Stimulated activated CD8-positive, alpha-beta memory T cell treated with anti-CD3 and anti-CD28 coated beads, Interleukin-7, amount 100 ng/mL, for 1 hour (primary cell): ENCODE data around the gene ADAM10.
"Not testable (repeated sequence)": the region's sequence is repeated elsewhere in the genome, so short reads cannot be mapped to it uniquely, and the experiment has no call there.

Experiments used
- DNase-seq, 2 donors: peaks; one replicate each; pipeline ENCODE4 v3.0.0-alpha.2; 2020; ENCODE audit warnings: low read depth in 2 of 2

ADAM10 gene

DNA sequence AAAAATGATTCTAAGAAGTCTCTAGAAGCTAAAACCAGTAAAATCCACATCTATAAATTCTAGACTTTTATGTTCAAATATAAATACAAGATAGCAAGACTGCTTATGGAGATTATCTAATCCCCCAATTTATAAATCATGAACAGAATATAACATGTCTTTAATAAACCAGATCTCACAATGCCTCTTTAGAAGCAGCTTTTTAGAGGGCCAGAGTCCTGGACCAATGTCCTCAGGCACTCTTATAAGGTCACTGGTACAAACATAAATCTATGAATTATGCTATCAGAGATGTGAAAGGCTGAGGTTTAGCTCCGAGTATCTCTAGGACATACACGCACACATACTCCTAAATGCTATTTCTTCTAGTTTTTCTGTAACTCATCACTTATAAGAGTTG lies 78.3 kb downstream of the ADAM10 start:
- DNase-seq, result no peak

DNA sequence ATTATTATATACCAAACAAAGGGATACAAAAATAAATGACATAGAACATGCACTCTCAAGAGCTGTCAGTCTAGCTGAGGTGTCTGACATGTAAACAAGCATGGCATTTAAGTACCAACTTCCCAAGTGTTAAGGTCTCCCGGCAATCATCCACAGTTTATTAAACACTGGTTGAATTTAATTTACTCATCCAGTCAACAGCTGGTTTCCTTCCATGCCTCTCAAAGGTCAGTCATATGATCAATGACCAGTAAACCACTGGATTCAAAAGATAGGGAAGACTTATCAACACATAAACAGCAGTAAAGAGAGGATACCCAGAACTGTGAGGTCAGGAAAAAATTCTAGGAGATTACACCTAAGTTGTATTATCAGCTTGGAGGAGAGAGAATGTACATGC lies 80.4 kb downstream of the ADAM10 start:
- no peak for DNase-seq

DNA sequence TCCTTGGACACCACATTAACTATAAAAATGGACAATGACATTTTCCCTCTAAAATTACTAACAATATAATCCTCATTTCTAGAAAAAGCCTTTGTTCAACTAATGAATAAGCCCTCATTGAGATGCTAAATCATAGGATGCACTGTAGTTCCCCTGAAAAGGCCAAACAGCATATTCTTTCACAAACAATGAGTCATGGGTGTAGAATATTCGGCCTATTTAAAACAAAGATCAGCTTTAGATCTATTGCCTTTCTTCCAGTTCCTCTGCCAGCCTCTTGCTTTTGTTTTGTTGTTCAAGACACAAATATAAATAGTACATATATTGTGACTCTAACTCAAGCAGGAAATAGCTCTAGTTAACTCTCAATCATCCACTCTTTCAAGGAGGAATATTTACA lies 82.5 kb downstream of the ADAM10 start:
- no peak for DNase-seq

DNA sequence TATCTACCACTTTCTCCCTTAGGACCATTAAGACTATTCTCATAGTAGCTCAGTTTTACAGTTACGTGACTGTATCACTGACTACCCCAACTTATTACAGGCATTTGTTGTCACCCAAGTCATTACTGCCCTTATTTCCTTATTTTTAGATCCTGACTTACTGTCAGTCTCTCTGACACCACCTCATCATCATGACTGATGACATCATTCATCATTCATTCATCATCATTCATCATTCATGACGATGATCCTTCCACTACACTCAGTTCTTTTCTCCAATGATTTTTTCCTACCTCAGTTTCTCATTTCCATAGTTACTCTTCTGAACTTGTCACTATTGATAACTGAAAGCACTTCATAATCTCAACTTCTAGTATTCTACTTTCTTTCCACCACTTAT lies 83.8 kb downstream of the ADAM10 start:
- no peak for DNase-seq

DNA sequence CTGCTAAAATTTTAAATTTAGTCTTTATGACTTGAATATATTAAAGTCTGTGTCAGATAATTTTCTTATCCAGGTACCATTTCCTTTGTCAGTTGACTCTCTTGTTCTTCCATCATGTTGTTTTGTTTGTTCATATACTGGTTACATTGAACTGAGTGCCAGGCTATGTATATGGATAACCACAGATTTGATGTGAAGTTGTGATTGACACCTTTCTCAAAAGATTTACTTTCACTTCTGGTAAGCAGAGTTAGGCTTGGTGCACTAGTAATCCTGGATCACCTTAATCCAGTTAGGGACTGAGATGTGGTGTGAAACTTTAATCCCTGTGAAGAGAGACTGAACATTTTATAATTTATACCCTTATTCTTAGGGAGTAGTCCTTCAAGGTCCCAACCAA lies 99.4 kb downstream of the ADAM10 start:
- DNase-seq, result no peak

DNA sequence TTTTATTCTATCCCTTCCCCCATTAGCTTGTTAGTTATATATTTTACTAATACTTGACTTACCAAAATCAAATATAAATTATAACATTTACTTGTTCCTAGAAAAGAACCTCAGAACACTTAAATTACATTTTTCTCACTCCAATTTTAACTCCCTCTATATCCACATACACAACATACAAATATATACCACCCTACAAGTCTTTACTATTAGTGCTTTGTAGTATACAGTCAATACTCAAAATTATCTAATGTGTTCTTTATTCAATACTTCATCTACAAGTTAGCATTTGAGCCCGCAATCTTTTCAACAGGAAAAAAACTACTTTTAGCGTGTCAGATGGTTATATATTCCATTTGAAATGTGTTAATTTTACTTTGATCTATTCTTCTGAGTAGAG lies 100.3 kb downstream of the ADAM10 start:
- no peak for DNase-seq

DNA sequence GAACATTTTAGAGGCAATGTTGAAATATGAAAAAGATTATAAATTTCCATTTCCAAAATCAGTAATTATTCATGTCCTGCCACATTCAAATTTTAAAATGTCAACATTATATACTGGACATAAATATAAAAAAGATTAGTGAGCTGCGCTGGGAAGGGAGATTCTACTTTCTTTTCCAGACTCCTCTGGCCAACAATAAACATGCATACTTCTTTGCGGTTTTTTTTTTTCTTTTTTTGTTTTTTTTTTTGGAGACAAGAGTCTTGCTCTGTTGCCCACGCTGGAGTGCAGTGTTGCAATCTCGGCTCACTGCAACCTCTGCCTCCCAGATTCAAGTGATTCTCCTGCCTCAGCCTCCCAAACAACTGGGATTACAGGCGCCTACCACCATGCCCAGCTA lies 105.5 kb downstream of the ADAM10 start:
- DNase-seq, result no peak

DNA sequence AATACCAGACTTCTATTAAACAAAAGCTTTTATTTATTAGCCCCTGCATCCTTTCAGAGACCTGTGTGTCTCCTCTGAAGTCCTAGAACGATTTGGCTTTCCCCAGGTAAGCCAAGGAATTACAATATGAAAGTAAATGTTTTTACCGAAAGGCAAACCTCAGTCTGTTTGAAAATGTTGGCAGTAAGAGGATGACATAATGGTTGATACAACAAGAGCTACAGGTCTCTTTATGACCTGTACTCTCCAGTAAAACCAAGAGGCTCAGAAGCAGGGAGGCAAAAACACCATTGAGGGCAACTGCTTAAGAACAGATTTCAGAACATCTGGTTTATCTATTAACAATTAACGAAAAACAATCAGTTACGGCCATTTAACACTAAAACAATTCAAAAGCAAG lies 107.8 kb downstream of the ADAM10 start:
- no peak for DNase-seq

DNA sequence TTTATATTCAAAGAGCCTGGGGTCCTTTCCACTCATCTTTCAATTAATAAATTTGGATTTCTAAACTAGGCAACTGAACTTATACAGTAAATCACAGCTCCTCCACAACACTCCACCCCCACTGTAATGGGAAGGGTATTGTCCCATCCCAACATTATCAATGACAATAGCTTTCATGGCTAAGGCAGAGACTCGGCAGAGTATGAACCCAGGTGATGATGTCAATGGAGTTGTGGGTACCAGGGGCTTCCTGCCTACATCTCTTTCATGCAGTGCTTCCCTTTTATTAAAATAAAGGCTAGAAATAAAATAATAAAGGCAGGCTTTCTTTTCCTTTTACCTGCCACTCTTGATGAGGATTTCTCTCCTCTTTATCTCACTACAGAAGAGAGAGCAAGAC lies 109.5 kb downstream of the ADAM10 start:
- no peak for DNase-seq

DNA sequence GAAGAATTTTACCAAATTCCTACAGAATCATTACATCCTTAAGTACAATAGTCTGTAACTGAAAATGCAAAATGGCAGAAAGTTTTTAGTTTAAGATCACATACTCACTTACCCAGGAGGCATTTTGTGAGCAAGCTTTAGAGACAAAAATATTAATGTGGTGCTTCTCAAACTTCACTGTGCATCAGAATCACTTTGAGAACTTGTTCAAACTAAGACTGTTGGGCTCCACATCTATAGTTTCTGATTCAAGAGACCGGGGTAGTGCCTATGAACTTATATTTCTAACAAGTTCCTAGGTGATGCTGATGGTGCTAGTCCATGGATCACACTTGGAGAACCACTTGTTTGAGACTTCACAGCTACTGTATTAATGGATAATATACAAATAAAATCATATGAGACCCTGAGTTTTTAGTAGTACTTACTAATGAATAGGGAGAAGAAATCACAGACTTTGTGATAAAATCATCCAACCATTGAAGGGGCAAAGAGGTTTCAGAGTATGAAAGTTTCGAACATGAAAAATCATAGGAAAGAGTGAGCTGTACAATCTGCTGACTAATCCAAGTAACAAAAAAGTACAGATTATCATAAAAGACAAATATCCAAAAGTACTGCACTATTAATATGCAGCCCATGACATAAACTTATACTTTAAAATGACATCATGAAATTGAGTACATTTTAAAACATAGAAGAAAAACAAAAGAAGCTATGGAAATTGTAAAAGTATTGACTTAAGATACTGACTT lies 110.3 kb downstream of the ADAM10 start:
- DNase-seq, result no peak

DNA sequence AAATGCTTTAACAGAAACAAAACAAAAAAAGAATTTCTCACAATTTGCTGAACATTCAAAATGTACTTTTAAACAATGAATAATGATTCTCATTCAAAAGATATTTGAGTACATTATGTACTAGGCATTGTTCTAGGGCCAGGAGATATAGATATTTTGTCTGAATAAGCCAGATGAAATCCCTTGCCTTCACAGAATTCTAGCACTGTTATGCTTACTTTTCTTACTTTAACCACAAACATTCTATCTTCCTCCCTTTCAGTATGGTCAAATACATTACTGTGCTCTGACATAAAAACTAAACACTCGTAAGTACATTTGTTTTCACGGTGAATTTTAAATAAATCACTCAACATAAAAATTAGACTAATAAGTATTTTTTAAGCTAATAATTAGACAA lies 116.7 kb downstream of the ADAM10 start:
- no peak for DNase-seq

DNA sequence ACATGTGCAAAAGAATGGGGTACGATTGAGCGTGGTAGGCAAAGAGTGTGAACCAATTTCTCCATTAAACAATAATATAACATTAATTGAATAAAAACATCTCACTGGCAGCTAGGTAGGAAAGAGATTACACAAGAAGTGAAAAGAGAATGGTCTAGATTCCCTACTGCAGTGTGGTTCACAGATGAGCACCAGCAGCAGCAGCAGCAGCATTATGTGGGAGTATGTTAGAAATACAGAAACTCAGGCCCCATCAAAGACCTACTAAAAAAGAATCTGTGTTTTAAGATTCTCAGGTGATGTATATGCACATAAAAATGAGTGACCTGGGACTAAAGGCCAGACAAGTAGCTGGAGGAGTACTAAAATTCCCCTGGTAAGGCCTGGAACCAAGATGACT lies 118.2 kb downstream of the ADAM10 start:
- DNase-seq, result no peak

DNA sequence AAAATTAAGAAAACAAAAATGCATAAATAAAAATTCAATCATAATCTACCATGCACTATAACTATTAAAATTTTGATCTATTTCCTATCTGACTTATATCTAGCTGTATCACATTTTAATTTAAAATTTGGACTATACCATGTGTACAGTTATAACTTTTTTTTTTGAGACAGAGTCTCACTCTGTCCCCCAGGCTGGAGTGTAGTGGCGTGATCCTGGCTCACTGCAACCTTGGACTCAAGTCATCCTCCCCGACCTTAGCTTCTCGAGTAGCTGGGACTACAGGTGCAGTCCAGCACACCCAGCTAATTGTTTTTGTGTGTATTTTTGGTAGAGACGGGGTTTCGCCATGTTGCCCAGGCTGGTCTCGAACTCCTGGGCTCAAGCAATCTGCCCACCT lies 119.9 kb downstream of the ADAM10 start:
- DNase-seq, result no peak

DNA sequence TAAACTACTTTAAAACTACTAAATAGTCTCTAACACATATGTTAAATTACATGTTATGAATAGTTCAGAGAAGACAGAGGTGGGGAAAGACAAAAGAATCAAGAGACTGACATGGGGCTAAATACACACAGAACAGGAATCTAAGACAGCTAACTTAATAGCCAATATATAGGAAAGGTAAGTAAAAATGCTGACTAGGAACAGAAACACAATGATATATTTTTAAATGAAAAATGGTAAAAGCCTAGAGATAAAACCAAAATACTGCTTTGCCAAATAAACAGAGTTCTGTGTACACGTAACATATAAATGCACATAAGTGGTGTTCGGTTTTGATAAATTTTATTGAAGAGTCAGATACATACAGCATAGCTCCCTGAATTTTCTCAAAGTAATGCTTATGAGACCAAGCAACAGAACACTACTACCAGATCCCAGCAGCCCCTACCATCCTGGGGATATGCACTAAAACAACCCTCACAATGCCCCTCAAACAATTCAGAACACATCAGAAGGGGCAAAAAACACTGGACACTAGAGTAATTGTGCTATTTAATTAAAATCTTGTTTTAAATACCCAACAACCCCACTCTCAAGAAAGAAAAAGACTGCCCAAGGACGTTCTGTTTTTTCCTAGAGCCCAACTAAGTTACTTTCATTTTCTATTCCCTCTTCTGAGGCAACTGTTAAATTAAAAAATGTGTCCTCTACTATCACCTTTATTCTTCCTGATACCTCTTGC lies 121.1 kb downstream of the ADAM10 start:
- DNase-seq, result no peak

DNA sequence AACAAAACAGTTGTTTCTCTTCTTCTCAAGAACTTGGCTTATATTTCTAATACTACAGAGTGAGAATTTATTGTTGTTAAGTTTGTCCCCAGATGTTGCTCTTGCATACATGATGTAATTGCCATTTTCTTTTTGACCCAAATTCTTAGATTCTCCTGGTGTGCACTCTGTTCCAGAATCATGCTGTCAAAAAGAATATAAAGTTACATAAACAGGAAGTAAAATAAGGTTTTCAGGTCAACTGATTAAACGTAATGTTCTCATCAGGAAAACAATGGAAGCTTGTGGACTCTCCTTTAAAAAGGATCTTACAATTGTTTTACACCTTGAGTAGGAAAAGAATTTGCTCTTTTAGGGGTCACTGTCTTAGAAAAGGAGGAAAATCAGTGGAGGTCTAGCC lies 121.8 kb downstream of the ADAM10 start:
- DNase-seq, result no peak

DNA sequence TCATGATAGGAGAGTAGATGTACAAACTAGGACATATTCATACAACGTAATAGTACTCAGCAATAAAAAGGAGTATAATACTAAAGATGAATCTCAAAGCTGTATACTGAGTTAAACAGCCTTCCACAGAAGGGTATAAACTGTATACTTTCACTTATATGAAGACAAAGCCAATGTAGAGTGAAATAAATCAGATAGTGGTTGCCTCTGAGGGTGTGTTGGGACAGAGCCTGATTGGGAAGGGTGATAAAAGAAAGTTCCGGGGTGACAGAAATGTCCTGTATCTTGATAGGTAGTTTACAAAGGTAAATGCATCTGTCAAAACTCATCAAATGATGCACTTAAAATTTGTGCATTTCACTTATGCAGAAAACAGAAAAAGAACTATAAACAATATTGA lies 122.5 kb downstream of the ADAM10 start:
- no peak for DNase-seq

DNA sequence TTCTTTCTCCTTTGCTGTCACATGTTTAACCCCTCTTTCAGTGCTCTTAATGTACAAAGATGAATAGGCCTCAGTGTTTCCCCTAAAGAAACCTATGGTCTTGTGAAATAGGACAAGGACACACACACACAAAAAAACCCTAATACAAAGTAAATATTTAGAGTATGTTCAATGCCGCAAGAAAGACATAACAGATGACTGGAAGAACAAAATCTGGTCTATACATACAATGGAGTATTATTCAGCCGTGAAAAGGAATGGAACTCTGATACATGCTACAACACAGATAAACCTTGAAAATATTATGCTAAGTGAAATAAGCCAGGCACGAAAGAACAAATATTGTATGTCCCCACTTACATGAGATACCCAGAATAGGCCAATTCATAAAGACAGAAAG lies 123.1 kb downstream of the ADAM10 start:
- no peak for DNase-seq

DNA sequence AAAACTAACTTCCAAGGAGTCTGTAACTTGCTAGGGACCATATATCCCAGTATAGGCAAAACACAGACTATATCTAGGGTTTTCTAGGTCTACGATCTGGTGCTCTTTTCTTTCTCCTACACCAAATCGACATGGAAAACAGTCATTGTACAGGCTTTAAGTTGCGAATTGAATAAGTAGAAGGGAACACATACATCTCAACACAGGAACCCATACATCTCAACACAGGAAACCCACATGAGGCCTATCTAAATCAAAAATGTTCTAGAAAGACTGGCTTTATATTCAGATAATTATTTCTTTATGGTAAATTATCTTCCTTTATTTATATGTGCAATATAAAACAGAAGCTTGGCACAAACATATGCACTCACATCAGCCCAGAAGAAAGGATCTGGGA lies 126.6 kb downstream of the ADAM10 start:
- no peak for DNase-seq

DNA sequence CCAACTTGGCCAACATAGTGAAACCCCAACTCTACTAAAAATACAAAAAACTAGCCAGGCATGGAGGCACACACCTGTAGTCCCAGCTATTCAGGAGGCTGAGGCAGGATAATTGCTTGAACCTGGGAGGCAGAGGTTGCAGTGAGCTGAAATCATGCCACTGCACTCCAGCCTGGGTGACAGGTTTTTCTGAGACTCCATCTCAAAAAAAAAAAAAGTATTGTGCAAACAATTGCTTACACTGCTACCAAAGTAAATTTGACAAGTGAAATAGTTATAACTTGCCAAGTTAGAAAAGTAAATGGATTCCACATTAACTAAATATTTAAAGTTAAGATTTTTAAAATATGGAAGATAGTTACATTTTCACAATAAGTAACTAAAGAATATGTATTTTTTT lies 129.2 kb downstream of the ADAM10 start:
- not testable (repeated sequence) for DNase-seq

DNA sequence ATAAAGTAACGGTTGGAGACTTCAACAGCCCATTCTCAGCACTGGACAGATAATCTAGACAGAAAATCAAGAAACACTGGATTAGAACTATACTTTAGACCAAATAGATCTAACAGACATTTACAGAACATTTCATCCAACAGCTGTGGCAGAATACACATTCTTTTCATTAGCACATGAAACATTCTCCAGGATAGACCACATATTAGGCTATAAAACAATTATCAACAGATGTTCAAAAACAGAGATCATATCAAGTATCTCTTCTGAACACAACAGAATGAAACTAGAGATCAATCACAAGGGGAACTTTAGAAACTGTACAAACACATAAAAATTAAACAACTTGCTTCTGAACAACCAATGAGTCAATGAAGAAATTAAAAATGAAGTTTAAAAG lies 133.3 kb downstream of the ADAM10 start:
- DNase-seq, result no peak

DNA sequence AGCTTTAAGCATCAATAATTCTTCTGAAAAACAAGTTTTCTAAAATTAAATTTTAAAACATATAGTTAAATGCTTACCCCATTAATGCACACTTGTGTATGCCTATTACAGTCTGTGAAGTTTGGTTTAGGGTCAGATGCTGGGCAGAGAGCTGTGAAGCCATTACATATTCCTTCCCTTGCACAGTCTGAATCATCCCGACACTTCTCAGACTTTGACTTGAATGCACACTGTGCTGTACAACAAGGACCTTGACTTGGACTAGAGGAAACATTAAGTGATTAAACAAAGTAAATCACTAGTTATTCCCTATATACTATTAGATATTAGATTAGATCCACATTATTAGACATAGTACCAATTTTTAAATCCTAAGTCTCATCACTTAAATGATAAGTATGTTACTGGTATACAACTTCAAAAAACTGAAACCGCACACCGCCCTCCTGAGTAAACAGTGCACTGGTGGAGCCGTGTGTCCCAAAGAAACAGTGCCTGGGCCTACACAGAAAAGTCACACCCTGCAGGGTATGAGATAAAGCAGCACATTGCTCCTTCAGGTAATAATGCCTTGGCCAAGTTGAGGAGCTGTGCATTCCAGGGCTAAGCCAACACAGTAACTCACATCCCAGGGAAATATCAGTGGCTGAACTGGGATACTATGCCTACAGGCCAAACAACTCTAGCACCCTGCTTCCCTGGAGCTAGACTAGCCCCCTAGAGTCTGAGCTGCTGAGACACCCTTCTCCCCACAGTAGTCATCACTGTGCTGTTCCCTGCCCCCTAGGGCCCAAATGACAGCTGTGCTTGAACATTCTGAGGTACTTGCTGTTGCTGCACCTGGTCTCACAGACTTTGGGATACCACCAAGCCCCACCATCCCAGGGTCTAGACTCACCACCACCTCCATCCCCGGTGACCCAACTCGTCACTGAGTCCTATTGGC lies 137.5 kb downstream of the ADAM10 start:
- no peak for DNase-seq

DNA sequence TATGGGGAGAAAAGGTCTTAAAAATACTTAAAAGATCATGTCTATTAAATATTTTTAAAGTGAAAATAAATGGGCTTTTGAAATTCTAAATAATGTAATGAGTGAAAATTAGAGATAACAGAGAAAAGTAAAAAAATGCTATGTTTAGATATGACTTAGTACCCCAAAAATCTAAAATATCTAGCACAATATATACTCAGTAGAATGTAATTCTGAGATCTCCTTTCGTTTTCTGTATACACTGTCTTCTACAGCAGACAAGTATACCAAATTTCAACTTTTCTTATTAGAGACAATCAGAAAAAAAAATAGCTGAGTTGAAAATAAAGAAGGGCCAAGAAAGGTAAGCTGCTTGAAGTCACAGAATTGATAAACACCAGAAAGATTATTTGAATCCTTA lies 140.8 kb downstream of the ADAM10 start:
- DNase-seq, result no peak
